Measurements from ENCODE around the gene STARD5.

The STARD5 gene

GRCh38 chr15:81297603-81298575 is 26.1 kb downstream of the STARD5 start:
- H3K4me3 ChIP-seq (ENCODE audit: low read depth, low read length), result no peak overlapping the region
- no peak for DNase-seq (ENCODE audit: low read depth)

DNA sequence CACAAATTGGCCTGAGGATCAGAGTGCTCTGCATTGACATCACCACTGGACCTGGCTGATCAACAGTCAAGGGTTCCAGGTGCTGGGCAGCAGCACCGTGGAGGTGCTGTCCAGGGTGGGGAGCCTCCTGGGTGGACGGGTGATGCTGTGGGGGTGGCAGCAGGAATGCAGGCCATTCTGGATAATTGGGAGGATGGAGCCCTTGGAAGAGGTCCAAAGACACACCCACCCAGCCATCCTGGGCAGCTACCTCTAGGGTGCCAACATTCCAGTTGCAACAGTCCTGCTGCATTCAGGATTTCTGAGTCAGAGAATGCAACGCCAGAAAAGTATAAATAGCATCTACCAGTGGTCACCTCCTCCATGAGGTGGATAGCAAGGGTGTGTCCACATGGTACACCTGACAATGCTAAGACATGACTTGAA is 26.8 kb downstream of the STARD5 start:
- DNase-seq (ENCODE audit: low read depth), result no peak
- no peak overlapping the region for H3K4me3 ChIP-seq (ENCODE audit: low read depth, low read length)

DNA sequence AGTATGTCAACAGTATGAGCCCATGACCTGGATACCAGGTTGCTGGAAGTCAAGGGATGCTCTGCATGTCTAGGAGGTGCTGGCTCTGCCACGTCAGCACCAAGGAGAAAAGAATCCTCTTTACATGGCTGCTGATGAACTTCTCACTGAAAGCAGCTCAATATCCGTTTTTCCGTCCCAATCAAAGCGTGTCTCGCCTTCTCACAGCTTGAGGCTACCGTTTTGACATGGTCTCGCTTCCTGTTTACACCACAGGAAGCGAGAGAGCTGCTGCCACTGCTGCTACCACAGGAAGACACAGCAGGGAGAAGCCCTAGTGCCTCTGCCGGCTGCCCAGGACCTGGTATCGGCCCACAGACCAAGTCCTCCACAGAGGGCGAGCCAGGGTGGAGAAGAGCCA is 27.3 kb downstream of the STARD5 start:
- no peak for DNase-seq (ENCODE audit: low read depth)
- H3K4me3 ChIP-seq (ENCODE audit: low read depth, low read length), result no peak overlapping the region

DNA sequence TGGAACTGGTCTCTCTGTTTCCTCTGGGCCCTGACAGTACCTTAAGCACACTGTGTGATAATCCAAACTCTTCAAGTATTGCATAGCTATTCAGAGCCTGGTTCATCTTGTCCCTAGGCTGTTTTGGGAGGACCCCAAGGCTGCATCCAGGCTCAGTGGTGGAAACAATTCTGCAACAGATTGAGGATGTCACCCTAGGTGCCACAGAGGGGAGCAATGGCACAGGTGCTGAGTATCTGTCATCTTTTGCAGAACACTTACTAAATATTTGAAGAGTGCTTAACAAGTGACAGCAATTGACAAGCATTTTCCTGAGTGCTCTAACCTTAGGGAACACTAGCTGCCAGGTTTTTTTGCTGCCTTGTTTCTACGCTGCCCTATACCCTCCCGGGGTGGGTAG is 27.8 kb downstream of the STARD5 start:
- no peak overlapping the region for H3K4me3 ChIP-seq (ENCODE audit: low read depth, low read length)

GRCh38 chr15:81295486-81296121 is 28.3 kb downstream of the STARD5 start:
- DNase-seq (ENCODE audit: low read depth), result no peak
- H3K4me3 ChIP-seq (ENCODE audit: low read depth, low read length), result no peak overlapping the region

More for the DNA sequence above, 27.8 kb downstream of the STARD5 start:
- DNase-seq (ENCODE audit: low read depth), result no peak

DNA sequence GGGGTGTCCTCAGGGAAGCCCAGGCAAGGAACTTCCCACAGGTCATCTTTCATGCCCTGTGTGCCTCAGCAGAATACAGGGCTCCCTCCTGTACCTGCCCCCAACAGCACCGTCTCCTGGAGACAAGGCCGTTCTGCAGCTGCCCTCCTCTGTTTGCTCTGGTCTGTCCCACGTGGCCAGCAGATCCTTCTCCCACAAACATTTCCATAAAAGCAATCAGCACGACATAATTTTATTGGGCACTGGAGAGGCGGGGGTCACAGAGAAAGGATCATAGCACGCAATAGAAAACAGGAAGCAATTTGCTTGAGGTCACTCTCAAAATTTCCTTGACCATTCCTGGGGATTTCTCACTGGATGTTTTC is 29.4 kb downstream of the STARD5 start:
- DNase-seq (ENCODE audit: low read depth), result no peak
- no peak overlapping the region for H3K4me3 ChIP-seq (ENCODE audit: low read depth, low read length)

GRCh38 chr15:81293728-81294515 is 30.0 kb downstream of the STARD5 start:
- DNase-seq (ENCODE audit: low read depth), result no peak

DNA sequence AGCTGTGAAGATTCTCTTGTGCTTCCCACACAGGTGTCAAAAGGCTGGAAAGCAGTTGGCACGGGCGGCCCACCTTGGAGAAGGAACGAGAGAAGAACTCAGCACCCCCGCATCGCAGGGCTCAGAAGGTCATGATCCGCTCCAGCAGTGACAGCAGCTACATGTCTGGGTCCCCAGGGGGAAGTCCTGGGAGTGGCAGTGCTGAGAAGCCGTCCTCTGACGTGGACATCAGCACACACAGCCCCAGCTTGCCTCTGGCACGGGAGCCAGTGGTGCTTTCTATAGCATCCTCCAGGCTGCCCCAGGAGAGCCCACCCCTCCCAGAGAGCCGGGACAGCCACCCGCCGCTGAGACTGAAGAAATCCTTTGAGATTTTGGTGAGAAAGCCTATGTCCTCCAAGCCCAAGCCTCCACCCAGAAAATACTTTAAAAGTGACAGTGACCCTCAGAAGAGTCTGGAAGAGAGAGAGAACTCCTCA is 31.4 kb downstream of the STARD5 start:
- no peak overlapping the region for H3K4me3 ChIP-seq (ENCODE audit: low read depth, low read length)
- no peak for DNase-seq (ENCODE audit: low read depth)

More at GRCh38 chr15:81293728-81294515, 30.0 kb downstream of the STARD5 start:
- no peak overlapping the region for H3K4me3 ChIP-seq (ENCODE audit: low read depth, low read length)

- DNase-seq (ENCODE audit: low read depth), result no peak
- no peak overlapping the region for H3K4me3 ChIP-seq (ENCODE audit: low read depth, low read length)
These were observed 31.9 kb downstream of the STARD5 start for GRCh38 chr15:81291916-81292522.

DNA sequence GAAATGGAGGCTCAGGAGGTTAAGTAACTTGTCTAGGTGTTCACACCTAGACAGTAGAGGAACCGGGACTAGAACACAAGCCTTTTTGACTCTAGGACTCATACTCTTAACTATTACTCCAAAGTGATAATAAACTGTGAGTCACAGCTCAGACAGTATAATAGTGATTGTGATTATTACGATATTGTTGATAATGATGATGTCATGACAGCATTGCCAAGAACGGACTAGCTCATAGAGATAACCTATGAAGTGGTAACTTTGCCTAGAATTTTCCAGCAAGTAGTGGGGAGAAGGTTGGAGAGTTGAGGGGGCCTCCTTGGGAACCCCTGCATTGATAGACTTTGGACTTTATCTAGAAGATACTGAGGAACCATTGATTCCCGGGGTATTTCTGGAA is 34.0 kb downstream of the STARD5 start:
- H3K4me3 ChIP-seq (ENCODE audit: low read depth, low read length), result no peak overlapping the region

GRCh38 chr15:81288616-81289015 is 35.3 kb downstream of the STARD5 start:
- H3K4me3 ChIP-seq (ENCODE audit: low read depth, low read length), result no peak overlapping the region
- DNase-seq (ENCODE audit: low read depth), result no peak

More for the DNA sequence above, 34.0 kb downstream of the STARD5 start:
- no peak for DNase-seq (ENCODE audit: low read depth)

DNA sequence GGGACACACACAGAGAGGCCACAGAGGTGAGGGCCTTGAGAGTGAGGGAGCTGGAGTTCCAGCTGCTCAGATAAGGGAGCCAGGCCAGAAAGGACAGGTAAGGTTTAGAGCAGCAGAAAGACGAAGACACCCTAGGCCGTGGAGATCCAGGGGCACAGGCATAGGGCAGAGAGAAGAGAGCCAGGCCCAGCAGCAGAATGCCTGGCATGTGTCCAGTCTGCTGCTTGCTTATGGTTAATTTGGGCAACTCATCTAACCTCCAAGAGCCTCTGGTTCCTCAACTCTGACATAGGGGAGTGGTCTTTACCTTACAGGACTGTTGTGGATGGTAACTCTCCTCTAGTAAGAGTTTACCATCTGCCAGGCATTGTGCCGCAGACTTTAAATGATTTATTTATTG is 35.9 kb downstream of the STARD5 start:
- DNase-seq (ENCODE audit: low read depth), result no peak
- H3K4me3 ChIP-seq (ENCODE audit: low read depth, low read length), result no peak overlapping the region

DNA sequence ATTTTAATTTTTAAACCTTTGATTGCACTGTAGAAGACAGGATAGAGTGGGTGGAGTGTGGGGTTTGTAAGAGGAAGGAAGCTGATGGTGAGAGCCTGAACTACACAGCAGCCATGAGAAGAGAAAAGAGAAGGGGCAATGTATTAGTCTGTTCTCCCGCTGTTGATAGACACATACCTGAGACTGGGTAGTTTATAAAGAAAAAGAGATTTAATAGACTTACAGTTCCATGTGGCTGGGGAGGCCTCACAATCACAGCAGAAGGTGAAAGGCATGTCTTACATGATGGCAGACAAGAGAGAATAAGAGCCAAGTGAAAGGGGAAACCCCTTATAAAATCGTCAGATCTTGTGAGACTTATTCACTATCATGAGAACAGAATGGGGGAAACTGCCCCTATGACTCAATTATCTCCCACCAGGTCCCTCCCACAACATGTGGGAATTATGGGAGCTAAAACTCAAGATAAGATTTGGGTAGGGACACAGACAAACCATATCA is 37.3 kb downstream of the STARD5 start:
- DNase-seq (ENCODE audit: low read depth), result no peak
- no peak overlapping the region for H3K4me3 ChIP-seq (ENCODE audit: low read depth, low read length)

DNA sequence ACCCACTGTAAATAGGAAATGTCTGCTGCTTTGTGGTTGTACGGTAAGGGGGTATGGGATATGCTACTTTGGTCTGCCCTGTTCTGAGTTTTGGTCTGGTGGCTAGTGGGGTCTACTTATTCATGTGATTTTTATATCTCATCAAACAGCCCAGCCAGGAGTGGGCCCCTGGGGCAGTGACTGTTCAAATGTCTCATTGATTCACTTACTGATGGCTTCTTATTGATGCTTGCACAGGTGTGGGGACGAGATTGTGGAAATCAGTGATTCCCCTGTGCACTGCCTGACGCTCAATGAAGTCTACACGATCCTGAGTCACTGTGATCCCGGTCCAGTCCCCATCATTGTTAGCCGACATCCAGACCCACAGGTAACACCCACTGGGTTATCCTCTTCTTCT is 38.5 kb downstream of the STARD5 start:
- H3K4me3 ChIP-seq (ENCODE audit: low read depth, low read length), result no peak overlapping the region
- DNase-seq (ENCODE audit: low read depth), result no peak

DNA sequence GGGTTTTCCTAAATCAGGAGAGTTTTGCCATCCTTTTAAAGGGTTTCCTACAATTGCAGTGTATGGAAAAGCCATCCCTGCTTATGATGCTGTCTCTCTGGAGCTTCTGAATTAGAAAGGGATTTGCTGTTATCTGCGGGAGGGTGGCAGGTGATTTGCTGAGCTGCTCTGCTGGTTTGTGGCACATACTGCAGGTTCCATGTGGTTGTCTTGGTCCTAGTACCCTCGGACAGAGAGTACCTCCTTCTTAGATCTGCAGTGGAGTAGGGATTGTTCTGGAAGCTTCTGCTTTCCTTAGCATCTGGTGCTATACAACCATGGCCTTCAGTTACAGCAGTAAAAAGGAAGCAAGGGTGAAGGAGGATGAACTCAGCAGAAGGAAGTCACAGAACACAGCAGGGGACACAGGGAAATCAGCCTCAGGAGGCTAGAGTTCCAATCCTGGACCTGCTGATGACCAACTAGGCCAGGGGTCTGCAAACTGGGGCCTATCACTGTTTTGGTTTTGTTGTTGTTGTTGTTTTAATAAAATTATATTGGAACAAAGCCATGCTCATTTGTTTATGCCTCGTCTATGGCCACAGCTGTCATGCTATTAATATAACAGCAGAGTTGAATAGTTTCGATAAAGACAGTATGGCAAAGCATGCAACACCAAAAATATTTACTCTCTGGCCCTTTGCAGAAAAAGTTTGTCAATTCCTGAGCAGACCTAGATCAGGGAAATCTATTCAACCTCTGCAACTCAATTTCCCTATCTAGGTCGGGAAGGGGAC is 39.5 kb downstream of the STARD5 start:
- no peak for DNase-seq (ENCODE audit: low read depth)
- no peak overlapping the region for H3K4me3 ChIP-seq (ENCODE audit: low read depth, low read length)

DNA sequence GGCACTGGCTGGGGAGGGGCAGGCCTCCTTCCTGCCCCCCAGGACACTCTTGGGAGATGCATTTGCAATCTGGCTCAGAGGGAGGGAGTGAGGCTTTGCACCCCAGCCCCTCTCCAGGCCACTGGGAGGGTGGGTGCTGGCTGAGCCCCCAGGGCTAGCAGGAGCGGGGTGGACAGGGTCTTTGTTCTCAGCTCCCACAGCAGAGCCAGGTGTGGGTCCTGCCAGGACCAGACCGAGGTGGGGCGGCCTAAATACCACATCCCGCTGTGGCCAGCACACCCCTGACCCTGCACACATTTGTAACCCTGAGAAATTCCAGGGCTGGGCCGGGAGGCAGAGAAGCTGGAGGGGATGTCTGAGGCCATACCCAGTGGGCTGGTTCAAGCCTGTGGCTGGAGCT is 41.0 kb downstream of the STARD5 start:
- H3K4me3 ChIP-seq (ENCODE audit: low read depth, low read length), result no peak overlapping the region
- DNase-seq (ENCODE audit: low read depth), result no peak

DNA sequence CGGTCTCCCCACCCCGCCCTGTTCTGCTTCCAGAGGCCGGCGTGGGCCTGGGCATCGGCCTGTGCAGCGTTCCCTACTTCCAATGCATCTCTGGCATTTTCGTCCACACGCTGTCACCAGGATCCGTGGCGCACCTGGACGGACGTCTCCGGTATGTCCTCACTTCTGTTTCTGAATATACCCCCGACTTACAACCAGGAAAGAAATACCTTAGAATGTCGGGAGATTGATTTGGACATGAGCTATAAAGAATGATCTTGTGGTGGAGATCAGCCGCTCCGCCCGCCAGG is 41.4 kb downstream of the STARD5 start:
- no peak overlapping the region for H3K4me3 ChIP-seq (ENCODE audit: low read depth, low read length)

DNA sequence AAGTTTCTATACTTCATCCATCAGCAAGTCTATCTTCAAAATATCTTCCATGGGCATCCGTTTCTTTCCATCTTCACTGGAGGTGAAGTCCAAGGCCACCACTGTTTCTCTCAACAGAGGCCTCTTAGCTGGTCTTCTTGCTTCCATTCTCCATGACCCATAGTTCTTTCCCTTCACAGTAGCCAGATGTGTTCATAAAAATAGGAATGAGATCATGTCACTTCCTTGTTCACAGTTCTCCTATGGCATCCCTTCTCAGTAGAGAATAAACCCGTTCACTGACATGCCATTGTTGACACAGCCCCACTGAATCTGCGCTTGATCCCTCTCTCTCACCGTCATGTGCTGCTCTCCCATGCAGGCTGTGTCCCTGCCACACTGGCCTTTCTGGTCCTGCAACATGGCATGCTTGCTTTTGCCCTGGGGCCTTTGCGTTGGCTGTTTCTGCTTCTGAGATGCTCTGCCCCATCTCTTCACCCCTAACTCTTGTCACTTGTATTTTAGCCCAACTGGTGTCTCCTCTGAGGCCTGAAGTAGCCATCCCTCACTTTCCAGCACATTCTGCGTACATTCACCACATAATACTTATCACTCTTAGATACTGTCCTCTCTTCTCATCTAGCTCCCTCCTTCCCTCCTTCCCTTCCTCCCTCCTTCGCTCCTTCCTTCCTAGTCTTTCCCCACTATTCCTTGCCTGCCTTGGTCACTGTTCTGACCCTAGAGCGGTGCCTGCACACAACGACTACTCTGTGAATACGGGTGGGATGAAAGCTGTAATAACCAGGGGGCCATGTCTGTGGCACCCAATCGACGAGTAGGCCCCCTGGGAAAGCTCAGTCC is 42.0 kb downstream of the STARD5 start:
- no peak overlapping the region for H3K4me3 ChIP-seq (ENCODE audit: low read depth, low read length)

More for the DNA sequence above, 41.4 kb downstream of the STARD5 start:
- DNase-seq (ENCODE audit: low read depth), result no peak

More for the DNA sequence above, 42.0 kb downstream of the STARD5 start:
- no peak for DNase-seq (ENCODE audit: low read depth)

All from skeletal muscle cell (primary cell).